Measurements from ENCODE around the gene PCNX2.

The PCNX2 gene

GRCh38 chr1:233107130-233107660 is 188.3 kb downstream of the PCNX2 start:
- no peak for TF ChIP-seq CTCF (IDR thresholded peaks at IDR 0.05; ENCODE audit: low read depth, low read length)
- no peak overlapping the region for H3K4me3 ChIP-seq (ENCODE audit: low read depth, low read length)

- TF ChIP-seq CTCF (IDR thresholded peaks at IDR 0.05; ENCODE audit: low read depth, low read length): no peak
- H3K4me3 ChIP-seq (ENCODE audit: low read depth, low read length): no peak overlapping the region
Observed at GRCh38 chr1:233105225-233105624, 190.3 kb downstream of the PCNX2 start.

GRCh38 chr1:233102341-233102740 is 193.2 kb downstream of the PCNX2 start:
- TF ChIP-seq CTCF (IDR thresholded peaks at IDR 0.05; ENCODE audit: low read depth, low read length): no peak
- H3K4me3 ChIP-seq (ENCODE audit: low read depth, low read length): no peak overlapping the region

GRCh38 chr1:233097959-233098580 is 197.5 kb downstream of the PCNX2 start:
- H3K4me3 ChIP-seq (ENCODE audit: low read depth, low read length): no peak overlapping the region
- TF ChIP-seq CTCF (IDR thresholded peaks at IDR 0.05; ENCODE audit: low read depth, low read length): no peak

- H3K4me3 ChIP-seq (ENCODE audit: low read depth, low read length): no peak overlapping the region
- no peak for TF ChIP-seq CTCF (IDR thresholded peaks at IDR 0.05; ENCODE audit: low read depth, low read length)
Observed at GRCh38 chr1:233097546-233097945, 198.0 kb downstream of the PCNX2 start.

GRCh38 chr1:233094691-233095090 is 200.8 kb downstream of the PCNX2 start:
- no peak for TF ChIP-seq CTCF (IDR thresholded peaks at IDR 0.05; ENCODE audit: low read depth, low read length)
- H3K4me3 ChIP-seq (ENCODE audit: low read depth, low read length): no peak overlapping the region

GRCh38 chr1:233094269-233094668 is 201.3 kb downstream of the PCNX2 start:
- no peak for TF ChIP-seq CTCF (IDR thresholded peaks at IDR 0.05; ENCODE audit: low read depth, low read length)

More at GRCh38 chr1:233094269-233094668, 201.3 kb downstream of the PCNX2 start:
- no peak overlapping the region for H3K4me3 ChIP-seq (ENCODE audit: low read depth, low read length)
